ENCODE data around the gene IFI44L. TPM values are rescaled to one million over a fixed set of nuclear protein-coding genes. Genes with fewer than 3 reads are reported as not detected.

Gene IFI44L
- total RNA-seq, 1 experiment from 2014 or later: 4.5 TPM

DNA sequence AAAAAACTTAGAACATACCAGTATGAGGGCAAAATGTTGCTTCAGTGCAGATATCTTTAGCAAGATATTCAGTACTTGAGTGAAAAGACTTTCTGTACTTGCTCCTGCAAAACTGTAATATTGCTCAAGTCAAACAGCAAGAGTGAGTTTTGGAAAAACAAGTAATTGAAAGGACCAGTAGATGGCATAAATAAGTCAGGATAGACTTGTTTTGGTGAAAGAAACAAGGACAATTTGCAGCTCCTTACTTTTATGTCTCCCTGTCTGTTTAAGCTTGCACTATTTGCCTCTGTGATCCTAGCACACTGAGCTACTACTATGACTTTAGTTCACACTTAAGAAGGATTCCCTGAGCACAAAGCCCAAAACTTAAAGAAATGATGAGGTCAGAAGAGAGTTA is 68.4 kb downstream of the IFI44L start:
- peak; percentile 27 for DNase-seq (ENCODE audit: low read depth)

DNA sequence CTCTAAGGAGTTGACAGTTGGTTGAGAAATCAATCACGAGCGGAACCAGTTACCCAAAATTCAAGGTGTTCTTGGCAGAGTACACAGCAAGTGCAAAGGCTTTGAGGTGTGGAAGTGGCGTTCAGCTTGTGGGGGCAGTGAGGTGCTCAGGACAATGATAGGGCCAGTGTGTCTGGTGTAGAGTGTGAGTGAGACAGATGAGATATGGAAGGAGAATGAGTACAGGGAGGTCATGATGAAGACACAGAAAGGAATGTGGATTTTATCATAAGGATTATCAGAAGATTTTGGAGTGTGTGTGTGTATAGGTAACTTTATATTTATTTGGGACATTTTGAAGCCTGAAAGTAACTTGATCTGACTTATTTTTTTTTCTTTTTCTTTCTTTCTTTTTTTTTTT is 70.3 kb downstream of the IFI44L start:
- no peak for DNase-seq (ENCODE audit: low read depth)

DNA sequence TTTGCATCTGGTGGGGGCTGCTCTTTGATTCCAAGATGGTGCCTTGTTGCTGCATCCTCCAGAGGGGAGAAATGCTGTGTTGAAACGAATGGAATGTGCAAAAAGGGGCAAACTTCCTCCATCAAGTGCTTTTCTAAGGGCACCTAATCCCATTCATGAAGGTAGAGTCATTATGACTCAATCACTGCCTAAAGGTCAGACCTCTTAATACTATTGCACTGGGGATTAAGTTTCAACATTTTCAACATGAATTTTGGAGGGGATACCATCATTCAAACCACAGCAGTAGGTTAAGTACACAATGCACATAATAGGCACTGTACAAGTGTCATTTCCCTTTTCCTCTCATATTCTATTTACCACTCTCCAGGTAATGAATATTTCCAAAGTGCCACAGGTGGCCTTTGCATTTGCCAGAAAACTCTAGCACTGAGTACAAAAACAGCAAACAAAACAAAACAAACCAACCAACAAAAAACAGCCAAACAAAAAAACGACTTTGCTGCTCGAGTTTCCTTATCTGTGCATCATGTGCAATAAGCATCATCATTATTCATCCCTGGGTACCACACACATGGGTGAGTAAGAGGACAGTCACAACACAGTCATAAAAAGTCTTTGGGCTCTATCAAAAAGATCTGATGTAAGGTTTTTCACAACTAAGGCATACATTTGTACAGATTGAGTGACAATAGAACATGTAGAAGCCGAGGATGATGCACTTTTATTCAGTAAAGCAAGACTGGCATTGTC is 71.9 kb downstream of the IFI44L start:
- DNase-seq (ENCODE audit: low read depth): peak; percentile 81

Other genes with a start within 250 kb of the IFI44L start
- 1.8 and 2.9 TPM in 2 replicates for gene PTGFR, start 129.5 kb upstream of the IFI44L start, total RNA-seq (2014; rRNA removed; shearing (Covaris generic))
- gene IFI44, start 29.4 kb downstream of the IFI44L start, total RNA-seq (2014; rRNA removed; shearing (Covaris generic)): 141 and 171 TPM in 2 replicates

Data from Daoy (cell line).